HepG2 (cell line): ENCODE data around the gene KLF6. TPM values are rescaled to one million over a fixed set of nuclear protein-coding genes. Genes with fewer than 3 reads are reported as not detected.
A peak's percentile ranks its signal among the peaks of the same experiment; 100 is the strongest.
"Not testable (repeated sequence)": the region's sequence is repeated elsewhere in the genome, so short reads cannot be mapped to it uniquely, and the experiment has no call there.

Source experiments
- ATAC-seq: fragments of 200-7000 bp; cut with Tn5 transposase; 3 replicates; pipeline ENCODE4 v1.9.1; 2020; ENCODE audit warnings: mild to moderate bottlenecking, moderate library complexity
- BruUV-seq: library from RNA; stranded (reverse); fragments of 400-500 nt; replicated peaks from 2 replicates; lab custom pipeline; 2021; lab: Mats Ljungman, UMichigan
- CTCF ChIA-PET: fragments of 300-600 bp; formaldehyde crosslinking; extraction: SDS; loops from one replicate; lab custom pipeline; 2021; ENCODE audit warnings: low total read pairs, inconsistent platforms, low intra/inter-chr PET ratio; lab: Yijun Ruan, JAX
- POLR2A ChIA-PET: fragments of 350-600 bp; sonication (Branson Sonifier 250); formaldehyde crosslinking; loops from one replicate; lab custom pipeline; 2020; ENCODE audit warnings: antibody characterized with exemption, inconsistent platforms; lab: Yijun Ruan, JAX
- DNase-seq: peaks from one replicate; pipeline ENCODE4 v3.0.0-alpha.2; 2015; ENCODE audit warnings: low spot score
- FAIRE-seq: peaks from 3 replicates; lab custom pipeline; 2011; peaks lifted over from hg19 to GRCh38; lab: Jason Lieb, UNC
- H2AFZ ChIP-seq: one replicate; pipeline ENCODE4 v1.6.1; 2011; ENCODE audit warnings: low read length, inconsistent platforms
- H3K27ac ChIP-seq: fragments of 300-600 bp; 3 replicates; pipeline ENCODE4 v1.8.0; 2011; ENCODE audit warnings: mixed run types, mild to moderate bottlenecking, mixed read lengths, low read length, inconsistent platforms; ENCODE audit not compliant: insufficient read depth; ENCODE audit errors: extremely low read length
- H3K27me3 ChIP-seq, 2 experiments: fragments of 200-600 bp in 1 of 2; 2 replicates in 1 of 2; 3 replicates in 1 of 2; pipeline versions ENCODE4 v1.6.0 to v1.8.0; 2011; ENCODE audit warnings: low read length in 2 of 2, mild to moderate bottlenecking in 2 of 2, moderate library complexity in 2 of 2, inconsistent platforms in 1 of 2; ENCODE audit not compliant: insufficient read depth in 2 of 2, control insufficient read depth in 1 of 2
- H3K36me3 ChIP-seq, 2 experiments: fragments of 200-600 bp in 1 of 2; replicated peaks in 1 of 2; 2 replicates in 1 of 2; 3 replicates in 1 of 2; pipeline versions ENCODE4 v1.5.1 to v1.8.0; 2011; ENCODE audit warnings: low read length in 2 of 2, inconsistent platforms in 1 of 2; ENCODE audit not compliant: insufficient read depth in 2 of 2, control insufficient read depth in 1 of 2
- H3K4me1 ChIP-seq: 2 replicates; pipeline ENCODE4 v1.5.1; 2012; ENCODE audit warnings: low read length, inconsistent platforms; ENCODE audit not compliant: insufficient read depth
- H3K4me2 ChIP-seq: 2 replicates; pipeline ENCODE4 v1.6.0; 2011; ENCODE audit warnings: low read depth, low read length, inconsistent platforms
- H3K4me3 ChIP-seq, 3 experiments: fragments of 200-600 bp in 1 of 3; sonication (generic), shearing (Covaris generic) in 1 of 3; replicated peaks in 1 of 3; 2 replicates each; pipeline ENCODE4 v1.5.1; 2011 to 2016; ENCODE audit warnings: low read length in 3 of 3, inconsistent platforms in 2 of 3, low read depth in 2 of 3, mild to moderate bottlenecking in 2 of 3, control low read depth in 1 of 3, mixed read lengths in 1 of 3; ENCODE audit not compliant: insufficient read depth in 1 of 3
- H3K79me2 ChIP-seq: one replicate; pipeline ENCODE4 v1.6.1; 2011; ENCODE audit warnings: low read length, inconsistent platforms; ENCODE audit not compliant: insufficient read depth
- H3K9ac ChIP-seq: 2 replicates; pipeline ENCODE4 v1.6.0; 2011; ENCODE audit warnings: mild to moderate bottlenecking, low read depth, low read length, inconsistent platforms; ENCODE audit not compliant: insufficient read depth
- H3K9me3 ChIP-seq: 2 replicates; pipeline ENCODE4 v1.5.1; 2012; ENCODE audit warnings: mild to moderate bottlenecking, low read length
- H4K20me1 ChIP-seq: 2 replicates; pipeline ENCODE4 v1.6.0; 2011; ENCODE audit warnings: inconsistent platforms, mild to moderate bottlenecking, low read length, moderate library complexity; ENCODE audit not compliant: insufficient read depth
- ZHX2 ChIP-seq, 2 experiments: sonication (generic) in 1 of 2; formaldehyde crosslinking in 1 of 2; IDR thresholded peaks; 2 replicates each; pipeline versions ENCODE4 v1.6.1 to v1.9.0; 2014 to 2022; ENCODE audit warnings: antibody characterized with exemption in 1 of 2, borderline replicate concordance in 1 of 2, inconsistent platforms in 1 of 2, low read depth in 1 of 2, missing genetic modification reagents in 1 of 2
- ZNF431 ChIP-seq: sonication (generic); formaldehyde crosslinking; IDR thresholded peaks from 2 replicates; pipeline ENCODE4 v1.9.0; 2022; ENCODE audit warnings: missing genetic modification reagents, low read depth, mild to moderate bottlenecking, borderline replicate concordance
- ZNF549 ChIP-seq: sonication (generic); formaldehyde crosslinking; IDR thresholded peaks from 2 replicates; pipeline ENCODE4 v1.5.0; 2020; ENCODE audit warnings: missing genetic modification reagents
- WGBS: methylation state at CpG from one replicate; pipeline ENCODE4 v1.1.6; 2017; ENCODE audit warnings: low lambda C conversion rate; 5-methylcytosine and 5-hydroxymethylcytosine counted together
- in situ Hi-C: cut with HindIII; loops from 2 replicates; pipeline ENCODE4 v1.10.0; 2017; ENCODE audit warnings: low pct_unique_long_range_greater_than_20kb; ENCODE audit not compliant: extremely low pct_ligation_motif_present
- intact Hi-C: fragments of 100-400 bp; cut with micrococcal nuclease; formaldehyde crosslinking; loops from one replicate; pipeline ENCODE4 v1.10.0; 2022; ENCODE audit not compliant: unreplicated experiment
- polyA plus RNA-seq, 8 experiments: library from polyadenylated mRNA; depleted of rRNA in 3 of 8; stranded (reverse) in 7 of 8; unstranded in 1 of 8; fragments of >200 nt; fragmentation: Illumina TruSeq in 4 of 8; extraction: Trizol in 4 of 8; gene quantifications; 2 replicates each; pipeline versions ENCODE4 v1.2.1 to v1.2.3, GENCODE V29; 2011 to 2016; ENCODE audit warnings: low read depth in 4 of 8, missing spikeins in 1 of 8, mixed read lengths in 1 of 8; ENCODE audit not compliant: insufficient read depth in 1 of 8
- total RNA-seq, 5 experiments: library from RNA; depleted of rRNA; stranded (reverse); fragments of >200 nt; fragmentation: Illumina TruSeq; extraction: Trizol; gene quantifications; 2 replicates each; pipeline ENCODE4 v1.2.3, GENCODE V29; 2016; ENCODE audit warnings: low read depth in 1 of 5

The KLF6 gene
- total and polyA plus RNA-seq, 2 of the 13 experiments (the other 11 are each of a cell fraction or from before 2014, with no cell fraction given), result 27.0 to 71.9 TPM

DNA sequence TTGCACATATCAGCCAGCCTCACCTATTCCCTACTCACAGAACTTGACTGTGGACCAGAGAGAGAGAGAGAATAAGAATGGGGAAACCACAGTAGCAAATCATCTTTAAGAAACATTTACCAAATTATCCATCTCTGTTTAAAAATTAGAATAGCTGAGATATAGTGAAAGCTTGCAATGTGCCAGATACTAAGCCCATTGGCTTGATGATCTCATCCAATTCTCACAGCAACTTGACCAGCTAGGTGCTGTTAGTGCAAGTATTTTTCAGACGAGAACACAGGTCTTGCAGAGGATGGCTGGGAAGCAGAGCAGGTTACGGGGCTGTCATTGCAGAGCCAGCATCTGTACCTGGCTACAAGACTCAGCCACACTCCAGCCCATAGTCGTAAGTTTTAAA, 50.9 kb downstream of the KLF6 start (continued):
- no peak for TF ChIP-seq ZHX2 (IDR thresholded peaks at IDR 0.05; ENCODE audit: low read depth)
- no peak for TF ChIP-seq ZHX2 (CRISPR knock-in tag; IDR thresholded peaks at IDR 0.05; ENCODE audit: borderline replicate concordance)
- no peak for TF ChIP-seq ZNF549 (CRISPR knock-in tag)

- Histone ChIP-seq H3K27me3 (peaks cover 0 to 10% of the 10 kb centered on the region in 2 experiments; a peak in 2 of 5 replicates), H3K4me1 (peaks cover 16% of the 10 kb centered on the region; the same call in 1 of the 2 replicates)
- H3K4me3 ChIP-seq, H2AFZ ChIP-seq, in situ Hi-C loops, H4K20me1 ChIP-seq, POLR2A ChIA-PET, DNase-seq, H3K9me3 ChIP-seq, FAIRE-seq, H3K36me3 ChIP-seq, H3K79me2 ChIP-seq, H3K27ac ChIP-seq, CTCF ChIA-PET, H3K4me2 ChIP-seq, H3K9ac ChIP-seq, BruUV-seq, ATAC-seq, intact Hi-C loops: not testable (repeated sequence)
- TF ChIP-seq ZNF431 (CRISPR knock-in tag), result peak; percentile 92
- under 1% methylated on average over 3 of the region's 3 CpGs for WGBS
Observed at GRCh38 chr10:3732183-3732582, 52.8 kb downstream of the KLF6 start.
